Osteoblast (primary cell): Measurements from ENCODE around the gene POMP. TPM values are rescaled to one million over a fixed set of nuclear protein-coding genes. Genes with fewer than 3 reads are reported as not detected.
A peak's percentile ranks its signal among the peaks of the same experiment; 100 is the strongest.

Experiments used
- DNase-seq: peaks from one replicate; pipeline ENCODE4 v3.0.0; 2011; ENCODE audit warnings: low spot score, mixed read lengths; ENCODE audit not compliant: insufficient read length; ENCODE audit errors: missing footprints
- H2AFZ ChIP-seq: 2 replicates; pipeline ENCODE4 v1.6.0; 2011; ENCODE audit warnings: mild to moderate bottlenecking, low read length
- H3K27ac ChIP-seq: 2 replicates; pipeline ENCODE4 v1.5.1; 2011; ENCODE audit warnings: mild to moderate bottlenecking, low read depth, low read length, moderate library complexity
- H3K27me3 ChIP-seq: 2 replicates; pipeline ENCODE4 v1.6.0; 2012; ENCODE audit warnings: mild to moderate bottlenecking, control low read depth, inconsistent platforms, low read length, moderate library complexity; ENCODE audit not compliant: insufficient read depth
- H3K36me3 ChIP-seq: 2 replicates; pipeline ENCODE4 v1.5.1; 2011; ENCODE audit warnings: mild to moderate bottlenecking, low read length, control low read depth, moderate library complexity; ENCODE audit not compliant: insufficient read depth
- H3K4me1 ChIP-seq: 2 replicates; pipeline ENCODE4 v1.5.1; 2011; ENCODE audit warnings: mild to moderate bottlenecking, low read length, control low read depth, moderate library complexity; ENCODE audit not compliant: insufficient read depth
- H3K4me2 ChIP-seq: 2 replicates; pipeline ENCODE4 v1.6.0; 2011; ENCODE audit warnings: mild to moderate bottlenecking, low read length; ENCODE audit not compliant: insufficient read depth
- H3K4me3 ChIP-seq: fragments of 200-600 bp; sonication (generic); 3 replicates; pipeline ENCODE4 v1.5.1; 2012; ENCODE audit warnings: mild to moderate bottlenecking, low read length, inconsistent platforms; ENCODE audit not compliant: insufficient read depth
- H3K79me2 ChIP-seq: 2 replicates; pipeline ENCODE4 v1.6.0; 2012; ENCODE audit warnings: mild to moderate bottlenecking, low read length, control low read depth, inconsistent platforms; ENCODE audit not compliant: insufficient read depth
- H3K9me3 ChIP-seq: 2 replicates; pipeline ENCODE4 v1.5.1; 2011; ENCODE audit warnings: low read depth, low read length, control low read depth
- H4K20me1 ChIP-seq: 2 replicates; pipeline ENCODE4 v1.6.0; 2012; ENCODE audit warnings: mild to moderate bottlenecking, low read length, control low read depth; ENCODE audit not compliant: insufficient read depth
- total RNA-seq: library from RNA; depleted of rRNA; stranded (reverse); fragments of >200 nt; gene quantifications from 2 replicates; pipeline ENCODE4 v1.2.3, GENCODE V29; 2012
- TF ChIP-seq, protein P1 (sequence below): IDR thresholded peaks from 2 replicates; pipeline ENCODE4 v1.5.1; 2011; ENCODE audit warnings: mild to moderate bottlenecking, low read depth, low read length, moderate library complexity; ENCODE audit errors: extremely low read depth

Gene POMP
- total RNA-seq, 1 donor, result 73.1 TPM

DNA sequence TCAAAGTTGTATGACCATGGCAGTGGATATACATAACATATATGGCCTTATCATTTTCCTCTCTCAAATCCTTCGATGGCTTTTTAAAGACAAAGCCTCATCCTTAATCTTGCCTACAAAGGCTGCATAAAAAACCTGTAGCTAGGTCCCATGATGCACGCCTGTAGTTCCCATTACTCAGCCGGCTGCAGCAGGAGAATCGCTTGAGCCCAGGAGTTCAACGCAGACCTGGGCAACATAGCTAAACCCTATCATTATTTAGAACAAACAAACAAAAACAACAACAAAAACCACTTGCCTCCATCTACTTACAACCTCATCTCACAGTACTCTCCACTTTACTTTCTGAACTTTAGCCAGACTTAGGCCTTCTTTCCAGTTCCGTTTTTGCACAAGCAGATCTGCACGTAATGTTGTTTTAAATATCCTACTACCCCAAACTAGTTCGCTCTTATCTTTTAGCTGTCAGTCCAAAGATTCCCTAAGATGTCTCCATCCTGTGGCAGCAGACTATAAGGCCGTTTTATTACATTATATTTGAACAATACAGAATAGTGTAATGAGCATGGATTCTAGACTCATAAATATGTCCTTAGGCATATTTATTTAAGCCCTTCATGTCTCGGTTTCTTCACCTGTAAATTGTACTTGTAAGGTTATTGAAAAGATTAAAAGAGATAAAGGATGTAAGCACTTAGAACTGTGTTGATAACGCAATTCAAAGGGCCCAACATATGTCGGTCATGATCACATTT, 969 bp upstream of the POMP start:
- no peak for DNase-seq
- Histone ChIP-seq H2AFZ (peak overlapping the region; percentile 85), H3K9me3 (no peaks in the 10 kb centered on the region), H3K36me3 (peaks cover 16% of the 10 kb centered on the region), H3K4me1 (peaks cover 21% of the 10 kb centered on the region), H3K4me3 (peak overlapping the region; percentile 78), H4K20me1 (peaks cover 27% of the 10 kb centered on the region), H3K4me2 (peak overlapping the region; percentile 93), H3K79me2 (peaks cover 67% of the 10 kb centered on the region), H3K27ac (peak overlapping the region; percentile 99), H3K27me3 (no peaks in the 10 kb centered on the region)
- TF ChIP-seq, protein P1, sequence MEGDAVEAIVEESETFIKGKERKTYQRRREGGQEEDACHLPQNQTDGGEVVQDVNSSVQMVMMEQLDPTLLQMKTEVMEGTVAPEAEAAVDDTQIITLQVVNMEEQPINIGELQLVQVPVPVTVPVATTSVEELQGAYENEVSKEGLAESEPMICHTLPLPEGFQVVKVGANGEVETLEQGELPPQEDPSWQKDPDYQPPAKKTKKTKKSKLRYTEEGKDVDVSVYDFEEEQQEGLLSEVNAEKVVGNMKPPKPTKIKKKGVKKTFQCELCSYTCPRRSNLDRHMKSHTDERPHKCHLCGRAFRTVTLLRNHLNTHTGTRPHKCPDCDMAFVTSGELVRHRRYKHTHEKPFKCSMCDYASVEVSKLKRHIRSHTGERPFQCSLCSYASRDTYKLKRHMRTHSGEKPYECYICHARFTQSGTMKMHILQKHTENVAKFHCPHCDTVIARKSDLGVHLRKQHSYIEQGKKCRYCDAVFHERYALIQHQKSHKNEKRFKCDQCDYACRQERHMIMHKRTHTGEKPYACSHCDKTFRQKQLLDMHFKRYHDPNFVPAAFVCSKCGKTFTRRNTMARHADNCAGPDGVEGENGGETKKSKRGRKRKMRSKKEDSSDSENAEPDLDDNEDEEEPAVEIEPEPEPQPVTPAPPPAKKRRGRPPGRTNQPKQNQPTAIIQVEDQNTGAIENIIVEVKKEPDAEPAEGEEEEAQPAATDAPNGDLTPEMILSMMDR, result peak; percentile 33

DNA sequence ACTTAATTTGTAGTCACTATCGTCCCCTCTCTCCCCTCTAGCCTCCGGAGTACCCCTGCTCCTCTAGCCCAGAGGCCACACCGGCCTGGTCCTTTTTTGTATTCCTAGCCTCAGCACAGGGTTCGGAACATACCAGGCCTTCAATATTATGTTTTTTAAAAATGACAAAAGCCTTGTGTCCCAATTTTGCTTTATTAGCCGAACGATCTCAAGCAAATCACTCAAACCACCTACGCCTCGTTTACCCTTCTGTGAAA, 463 bp upstream of the POMP start:
- no peak for DNase-seq
- TF ChIP-seq, protein P1, result no peak
- H4K20me1 ChIP-seq, result peaks cover 27% of the 10 kb centered on the region
- no peaks in the 10 kb centered on the region for H3K9me3 ChIP-seq
- H3K27me3 ChIP-seq, result no peaks in the 10 kb centered on the region
- peak overlapping the region; percentile 85 for H2AFZ ChIP-seq
- H3K36me3 ChIP-seq, result peaks cover 21% of the 10 kb centered on the region
- H3K4me1 ChIP-seq, result peaks cover 21% of the 10 kb centered on the region
- H3K4me3 ChIP-seq, result peak overlapping the region; percentile 78
- H3K4me2 ChIP-seq, result peak overlapping the region; percentile 93
- peaks cover 71% of the 10 kb centered on the region for H3K79me2 ChIP-seq
- peak overlapping the region; percentile 99 for H3K27ac ChIP-seq

DNA sequence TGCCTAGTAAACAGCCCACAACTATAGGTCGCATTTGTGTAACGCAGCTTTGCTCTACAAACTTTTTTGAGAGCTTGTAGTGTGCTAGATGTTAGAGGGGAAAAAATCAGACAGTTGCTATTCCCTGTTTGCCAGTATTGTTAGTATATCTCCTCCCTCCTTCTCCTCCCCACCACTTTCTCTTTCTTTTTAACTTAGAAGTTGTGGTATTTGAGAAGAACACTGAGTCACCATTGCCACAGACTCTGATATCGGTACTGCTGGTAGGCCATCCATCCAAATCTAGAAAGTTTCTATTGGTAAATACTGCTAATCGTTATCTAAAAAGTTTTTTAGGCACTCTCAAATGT, 666 bp downstream of the POMP start:
- TF ChIP-seq, protein P1, result no peak
- Histone ChIP-seq H3K4me2 (peak overlapping the region; percentile 87), H3K4me3 (peak overlapping the region; percentile 78), H3K9me3 (no peaks in the 10 kb centered on the region), H3K36me3 (peaks cover 31% of the 10 kb centered on the region), H3K79me2 (peaks cover 77% of the 10 kb centered on the region), H2AFZ (peak overlapping the region; percentile 5), H4K20me1 (peaks cover 27% of the 10 kb centered on the region), H3K27me3 (no peaks in the 10 kb centered on the region), H3K27ac (peak overlapping the region; percentile 99), H3K4me1 (peaks cover 21% of the 10 kb centered on the region)
- DNase-seq, result peak; percentile 72

DNA sequence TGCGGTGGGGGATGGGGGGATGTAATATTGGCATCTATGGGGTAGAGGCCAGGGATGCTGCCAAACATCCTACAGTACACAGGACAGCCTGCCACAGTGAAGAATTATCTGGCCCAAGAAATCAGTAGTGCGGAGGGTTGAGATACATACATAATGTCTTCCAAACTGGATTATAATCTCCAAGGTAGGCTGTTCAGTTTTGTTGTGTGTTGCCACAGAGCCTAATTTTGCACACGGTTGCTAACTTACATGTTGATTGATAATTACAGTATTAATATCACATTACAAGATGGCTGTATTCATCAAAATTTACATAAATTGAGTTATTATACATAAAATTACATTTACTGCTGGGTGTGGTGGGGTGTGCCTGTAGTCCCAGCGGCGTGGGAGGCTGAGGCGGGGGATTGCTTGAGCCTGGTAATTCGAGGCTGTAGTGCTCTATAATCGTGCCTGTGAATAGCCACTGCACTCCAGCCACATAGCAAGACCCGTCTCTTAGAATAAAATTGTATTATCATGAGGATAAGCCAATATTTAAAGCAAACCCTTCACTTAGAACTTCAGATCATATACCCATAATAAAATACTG, 8.1 kb downstream of the POMP start:
- peaks cover 95% of the 10 kb centered on the region for H3K36me3 ChIP-seq

More for the DNA sequence above, 8.1 kb downstream of the POMP start:
- Histone ChIP-seq H3K4me2 (no peak overlapping the region), H3K4me3 (no peak overlapping the region), H4K20me1 (peaks cover 30% of the 10 kb centered on the region), H3K9me3 (no peaks in the 10 kb centered on the region), H2AFZ (no peak overlapping the region), H3K4me1 (no peaks in the 10 kb centered on the region), H3K27ac (no peak overlapping the region), H3K27me3 (no peaks in the 10 kb centered on the region), H3K79me2 (peaks cover 68% of the 10 kb centered on the region)
- no peak for DNase-seq
- TF ChIP-seq, protein P1, result no peak
